GM21786 (cell line): Measurements from ENCODE around the gene IQGAP3.
A peak's percentile ranks its signal among the peaks of the same experiment; 100 is the strongest.

ENCODE experiments used
- ATAC-seq: cut with Tn5 transposase; IDR thresholded peaks from one replicate; pipeline ENCODE4 v1.9.1; 2021; ENCODE audit not compliant: unreplicated experiment

The IQGAP3 gene

GRCh38 chr1:156513185-156513584, 59.2 kb downstream of the IQGAP3 start:
- no peak for ATAC-seq

GRCh38 chr1:156511644-156512043, 60.7 kb downstream of the IQGAP3 start:
- no peak for ATAC-seq

- no peak for ATAC-seq
Measured at GRCh38 chr1:156510709-156511108, 61.7 kb downstream of the IQGAP3 start.

GRCh38 chr1:156509424-156510034, 62.8 kb downstream of the IQGAP3 start:
- ATAC-seq = no peak

- no peak for ATAC-seq
Measured at GRCh38 chr1:156508955-156509234, 63.5 kb downstream of the IQGAP3 start.

- no peak for ATAC-seq
Measured at GRCh38 chr1:156508205-156508954, 64.0 kb downstream of the IQGAP3 start.

- ATAC-seq = no peak
Measured at GRCh38 chr1:156506450-156506849, 65.9 kb downstream of the IQGAP3 start.

GRCh38 chr1:156505679-156506298, 66.6 kb downstream of the IQGAP3 start:
- no peak for ATAC-seq

GRCh38 chr1:156504821-156505678, 67.3 kb downstream of the IQGAP3 start:
- ATAC-seq = peak; percentile 30

- no peak for ATAC-seq
Measured at GRCh38 chr1:156504438-156504813, 67.9 kb downstream of the IQGAP3 start.

- no peak for ATAC-seq
Measured at GRCh38 chr1:156503698-156504437, 68.5 kb downstream of the IQGAP3 start.

GRCh38 chr1:156502894-156503697, 69.3 kb downstream of the IQGAP3 start:
- ATAC-seq = no peak

GRCh38 chr1:156502391-156502893, 69.9 kb downstream of the IQGAP3 start:
- no peak for ATAC-seq

- ATAC-seq = peak; percentile 48
Measured at GRCh38 chr1:156500793-156501506, 71.4 kb downstream of the IQGAP3 start.

GRCh38 chr1:156500543-156500792, 71.9 kb downstream of the IQGAP3 start, which contains the start of gene MEF2D:
Gene MEF2D (minus strand): TSS chr1:156500775. CDS start chr1:156483292, 17,483 bp downstream.
- no peak for ATAC-seq

- no peak for ATAC-seq
Measured at GRCh38 chr1:156499842-156500542, 72.4 kb downstream of the IQGAP3 start.

GRCh38 chr1:156499194-156499841, 73.0 kb downstream of the IQGAP3 start:
- no peak for ATAC-seq
